ENCODE measurements around the gene FOXK2. TPM values are rescaled to one million over a fixed set of nuclear protein-coding genes. Genes with fewer than 3 reads are reported as not detected.

Gene FOXK2
- total and polyA plus RNA-seq, 2 of the 8 experiments (the other 6 are each of a cell fraction or from before 2014, with no cell fraction given), result 34.7 to 64.9 TPM

- H3K4ac ChIP-seq (replicated peaks; ENCODE audit: insufficient read length, low read depth, low read length), result no peak overlapping the region
- POLR2A ChIA-PET (ENCODE audit: partially characterized antibody), result no interaction called here
- TF ChIP-seq TAF1 (IDR thresholded peaks at IDR 0.05; ENCODE audit: low read depth, low read length) (no peak), YY1 (IDR thresholded peaks at IDR 0.05; ENCODE audit: low read depth, low read length) (no peak), TEAD4 (IDR thresholded peaks at IDR 0.05; ENCODE audit: low read depth, low read length) (no peak), CBX8 (IDR thresholded peaks at IDR 0.05; ENCODE audit: borderline replicate concordance, low read depth, low read length) (no peak), CTCF (IDR thresholded peaks at IDR 0.05; ENCODE audit: control extremely low read depth in 1 of 3, insufficient read depth in 1 of 3, low read depth in 1 of 3, low read length in 3 of 3) (no peak), RNF2 (IDR thresholded peaks at IDR 0.05; ENCODE audit: borderline replicate concordance, low read depth, low read length, missing control alignments, poor library complexity, severe bottlenecking) (no peak), RBBP5 (IDR thresholded peaks at IDR 0.05; ENCODE audit: borderline replicate concordance, low read depth, low read length) (no peak), JUND (IDR thresholded peaks at IDR 0.05; ENCODE audit: low read length) (no peak), TCF12 (IDR thresholded peaks at IDR 0.05; ENCODE audit: low read depth, low read length) (no peak), JUN (IDR thresholded peaks at IDR 0.05; ENCODE audit: low read depth, low read length) (no peak)
- TF ChIP-seq, protein P1, sequence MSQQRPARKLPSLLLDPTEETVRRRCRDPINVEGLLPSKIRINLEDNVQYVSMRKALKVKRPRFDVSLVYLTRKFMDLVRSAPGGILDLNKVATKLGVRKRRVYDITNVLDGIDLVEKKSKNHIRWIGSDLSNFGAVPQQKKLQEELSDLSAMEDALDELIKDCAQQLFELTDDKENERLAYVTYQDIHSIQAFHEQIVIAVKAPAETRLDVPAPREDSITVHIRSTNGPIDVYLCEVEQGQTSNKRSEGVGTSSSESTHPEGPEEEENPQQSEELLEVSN (IDR thresholded peaks at IDR 0.05), result no peak
These were observed 62.7 kb downstream of the FOXK2 start for GRCh38 chr17:82582213-82582612.

More at GRCh38 chr17:82582213-82582612, 62.7 kb downstream of the FOXK2 start:
- no peaks in the 10 kb centered on the region; a peak in 1 of 4 replicates for H3K9me3 ChIP-seq (ENCODE audit: insufficient read depth in 2 of 2, low read depth in 1 of 2, low read length in 1 of 2)
- H2BK5ac ChIP-seq (ENCODE audit: low read depth, low read length), result no peak overlapping the region
- no peak overlapping the region; the same call in 1 of the 2 replicates for H4K8ac ChIP-seq (ENCODE audit: extremely low read depth, insufficient read depth, low read length)
- H2AFZ ChIP-seq (ENCODE audit: low read length), result no peak overlapping the region
- DNase-seq (ENCODE audit: low read depth in 1 of 2, low spot score in 2 of 2), result no peak
- H2BK120ac ChIP-seq (replicated peaks; ENCODE audit: low read depth, low read length), result no peak overlapping the region
- H4K91ac ChIP-seq (replicated peaks; ENCODE audit: insufficient read length, low read length), result no peak overlapping the region
- no peak overlapping the region for H2BK15ac ChIP-seq (ENCODE audit: low read length)
- peaks cover 5 to 8% of the 10 kb centered on the region in 2 experiments for H4K20me1 ChIP-seq (replicated peaks in 1 of 2; ENCODE audit: control insufficient read depth in 1 of 2, insufficient read depth in 2 of 2, low read length in 2 of 2)
- H2AK5ac ChIP-seq (ENCODE audit: low read depth, low read length), result no peak overlapping the region
- no peaks in the 10 kb centered on the region for H3K23me2 ChIP-seq (ENCODE audit: low read depth, low read length)
- H3K56ac ChIP-seq (replicated peaks; ENCODE audit: insufficient read length, low read depth, low read length), result no peak overlapping the region
- CTCF ChIA-PET (ENCODE audit: partially characterized antibody), result interaction anchor here (1.1 kb wide), 1 partner anchor 39 kb away, joined by 3 read pairs; no protein-coding TSS in a partner anchor
- H3K79me1 ChIP-seq (ENCODE audit: low read depth, low read length), result peaks cover 7% of the 10 kb centered on the region; the same call in 1 of the 2 replicates
- peaks cover 0 to 7% of the 10 kb centered on the region in 2 experiments; a peak in 2 of 4 replicates for H3K79me2 ChIP-seq (ENCODE audit: control insufficient read depth in 1 of 2, insufficient read depth in 2 of 2, low read length in 2 of 2)
- H4K5ac ChIP-seq (ENCODE audit: insufficient read length, low read depth, low read length), result no peak overlapping the region
- no peak overlapping the region for H3K14ac ChIP-seq (ENCODE audit: insufficient read length)
- WGBS, 2 experiments (ENCODE audit: extremely low coverage in 1 of 2, insufficient coverage in 1 of 2, insufficient read length in 1 of 2, insufficient replicate concordance in 2 of 2, low coverage in 1 of 2, low lambda C conversion rate in 2 of 2, missing lambda C conversion rate in 1 of 2), result 94% methylated on average over 8 of the region's 8 CpGs; no CpG with 5 or more reads in 1 of the 2 experiments
- H3K4me2 ChIP-seq (ENCODE audit: insufficient read depth in 1 of 2, low read depth in 2 of 2, low read length in 2 of 2), result no peak overlapping the region
- H3K27ac ChIP-seq (ENCODE audit: low read depth, low read length), result no peak overlapping the region
- H3K9ac ChIP-seq (replicated peaks in 1 of 4; ENCODE audit: extremely low read depth in 1 of 4, low read depth in 3 of 4, low read length in 3 of 4), result no peak overlapping the region
- no peak overlapping the region for H3K4me3 ChIP-seq (ENCODE audit: extremely low read depth in 1 of 4, insufficient read depth in 2 of 4, low read depth in 3 of 4, low read length in 4 of 4)
- no peak overlapping the region for H2BK20ac ChIP-seq (ENCODE audit: low read length)
- H3K4me1 ChIP-seq (replicated peaks in 1 of 4; ENCODE audit: control insufficient read depth in 3 of 4, insufficient read depth in 4 of 4, low read length in 3 of 4), result no peaks in the 10 kb centered on the region
- H3K18ac ChIP-seq (ENCODE audit: extremely low read depth, low read length), result no peak overlapping the region
- no peak overlapping the region for H3K23ac ChIP-seq (ENCODE audit: insufficient read length)
- no peak overlapping the region for H2BK12ac ChIP-seq (ENCODE audit: low read depth, low read length)
- no peak for FAIRE-seq
- no peaks in the 10 kb centered on the region for H3K27me3 ChIP-seq (replicated peaks in 1 of 4; ENCODE audit: control insufficient read depth in 3 of 4, extremely low read depth in 1 of 4, insufficient read depth in 3 of 4, low read length in 3 of 4)
- peaks cover 8 to 36% (median 25%) of the 10 kb centered on the region in 4 experiments for H3K36me3 ChIP-seq (ENCODE audit: control insufficient read depth in 2 of 4, insufficient read depth in 4 of 4, low read length in 3 of 4)
